Endothelial cell of umbilical vein (primary cell): ENCODE data around the gene CDH2. TPM values are rescaled to one million over a fixed set of nuclear protein-coding genes. Genes with fewer than 3 reads are reported as not detected.

Experiments
- BruUV-seq: library from RNA; stranded (reverse); fragments of 400-500 nt; replicated peaks from 2 replicates; lab custom pipeline; 2021; lab: Mats Ljungman, UMichigan
- CTCF ChIA-PET: fragments of 300-600, 350-600 bp; sonication (Branson Sonifier 250); formaldehyde crosslinking; loops from one replicate; lab custom pipeline; 2021; ENCODE audit warnings: antibody characterized with exemption, inconsistent platforms; lab: Charles Lee
- POLR2A ChIA-PET: fragments of 300-600, 350-600 bp; sonication (Branson Sonifier 250); formaldehyde crosslinking; loops from one replicate; lab custom pipeline; 2021; ENCODE audit warnings: antibody characterized with exemption, inconsistent platforms; lab: Charles Lee
- DNase-seq: peaks from one replicate; pipeline ENCODE4 v3.0.0-alpha.2; 2011; ENCODE audit warnings: low read depth, low spot score
- FAIRE-seq: peaks from 2 replicates; lab custom pipeline; 2011; peaks lifted over from hg19 to GRCh38; lab: Jason Lieb, UNC
- H2AFZ ChIP-seq: 2 replicates; pipeline ENCODE4 v1.6.0; 2012; ENCODE audit warnings: low read depth, low read length, control low read depth, inconsistent platforms
- H3K27ac ChIP-seq: 2 replicates; pipeline ENCODE4 v1.5.1; 2011; ENCODE audit warnings: low read depth, mild to moderate bottlenecking, control low read depth, low read length, moderate library complexity; ENCODE audit not compliant: insufficient read depth
- H3K27me3 ChIP-seq, 2 experiments: 2 replicates each; pipeline versions ENCODE4 v1.6.0 to v1.6.1; 2011; ENCODE audit warnings: low read length in 2 of 2, mixed read lengths in 1 of 2; ENCODE audit not compliant: control insufficient read depth in 2 of 2, insufficient read depth in 2 of 2
- H3K36me3 ChIP-seq, 2 experiments: 2 replicates in 1 of 2; 3 replicates in 1 of 2; pipeline ENCODE4 v1.5.1; 2011; ENCODE audit warnings: low read length in 2 of 2, mild to moderate bottlenecking in 1 of 2, moderate library complexity in 1 of 2; ENCODE audit not compliant: control insufficient read depth in 2 of 2, insufficient read depth in 2 of 2; ENCODE audit errors: extremely low read depth in 1 of 2
- H3K4me1 ChIP-seq: 3 replicates; pipeline ENCODE4 v1.5.1; 2011; ENCODE audit warnings: mild to moderate bottlenecking, low read length; ENCODE audit not compliant: control insufficient read depth, insufficient read depth; ENCODE audit errors: extremely low read depth
- H3K4me2 ChIP-seq: 2 replicates; pipeline ENCODE4 v1.6.1; 2011; ENCODE audit warnings: low read length, control low read depth, mixed read lengths; ENCODE audit not compliant: insufficient read depth
- H3K4me3 ChIP-seq, 3 experiments: fragments of 200-600 bp in 1 of 3; sonication (generic), shearing (Covaris generic) in 1 of 3; replicated peaks in 1 of 3; 2 replicates each; pipeline ENCODE4 v1.5.1; 2011 to 2016; ENCODE audit warnings: control low read depth in 3 of 3, low read length in 3 of 3, mild to moderate bottlenecking in 2 of 3, inconsistent platforms in 1 of 3, low read depth in 1 of 3, moderate library complexity in 1 of 3; ENCODE audit not compliant: insufficient read depth in 1 of 3
- H3K79me2 ChIP-seq: 2 replicates; pipeline ENCODE4 v1.6.0; 2012; ENCODE audit warnings: low read length, inconsistent platforms; ENCODE audit not compliant: control insufficient read depth, insufficient read depth
- H3K9ac ChIP-seq: replicated peaks from 2 replicates; pipeline ENCODE3; 2011; ENCODE audit warnings: low read length, control low read depth; ENCODE audit not compliant: insufficient read depth; ENCODE audit errors: extremely low read depth
- H3K9me1 ChIP-seq: replicated peaks from 3 replicates; pipeline ENCODE4 v1.6.0; 2011; ENCODE audit warnings: mild to moderate bottlenecking, low read length; ENCODE audit not compliant: control insufficient read depth, insufficient read depth; ENCODE audit errors: extremely low read depth
- H3K9me3 ChIP-seq: replicated peaks from 2 replicates; pipeline ENCODE4 v1.5.1; 2012; ENCODE audit warnings: low read length, inconsistent platforms; ENCODE audit not compliant: control insufficient read depth, insufficient read depth
- H4K20me1 ChIP-seq: replicated peaks from 2 replicates; pipeline ENCODE3; 2011; ENCODE audit warnings: mild to moderate bottlenecking, low read length; ENCODE audit not compliant: control insufficient read depth, insufficient read depth; ENCODE audit errors: extremely low read depth
- CTCF ChIP-seq, 2 donors: IDR thresholded peaks; 1 replicate in 1 of 2; 2 replicates in 1 of 2; pipeline ENCODE4 v1.5.1; 2011; ENCODE audit warnings: low read length in 2 of 2, mild to moderate bottlenecking in 2 of 2, moderate library complexity in 2 of 2, control low read depth in 1 of 2, inconsistent platforms in 1 of 2, low read depth in 1 of 2; ENCODE audit not compliant: insufficient read depth in 1 of 2; ENCODE audit errors: extremely low read depth in 1 of 2
- EZH2 ChIP-seq: IDR thresholded peaks from 2 replicates; pipeline ENCODE4 v1.6.1; 2012; ENCODE audit warnings: borderline replicate concordance, low read depth, mild to moderate bottlenecking, moderate library complexity, low read length, inconsistent platforms; ENCODE audit not compliant: severe bottlenecking
- GATA2 ChIP-seq: IDR thresholded peaks from 2 replicates; pipeline ENCODE4 v1.7.0; 2011; ENCODE audit warnings: low read depth, mild to moderate bottlenecking, moderate library complexity, mixed read lengths, low read length; ENCODE audit not compliant: insufficient read length, insufficient read depth
- POLR2A ChIP-seq: IDR thresholded peaks from 2 replicates; pipeline ENCODE4 v1.6.1; 2012; ENCODE audit warnings: low read depth, mild to moderate bottlenecking, control low read depth, low read length
- POLR2AphosphoS5 ChIP-seq: IDR thresholded peaks from 2 replicates; pipeline ENCODE4 v1.6.1; 2012; ENCODE audit warnings: low read depth, mild to moderate bottlenecking, control low read depth, low read length, moderate library complexity; ENCODE audit not compliant: insufficient read depth
- dilution Hi-C: fragments of 300-500 bp; cut with MboI; formaldehyde crosslinking; loops from one replicate; pipeline ENCODE4 v1.15.0; 2019; ENCODE audit warnings: low sequenced_read_pairs; ENCODE audit not compliant: extremely low pct_ligation_motif_present
- intact Hi-C: fragments of 100-400 bp; cut with micrococcal nuclease; formaldehyde crosslinking; loops from one replicate; pipeline ENCODE4 v1.10.0; 2022
- polyA plus RNA-seq, 4 experiments: library from polyadenylated mRNA; depleted of rRNA in 3 of 4; stranded (reverse) in 3 of 4; unstranded in 1 of 4; fragments of >200 nt; gene quantifications; 2 replicates each; pipeline versions ENCODE4 v1.2.1 to v1.2.3, GENCODE V29; 2011 to 2012; ENCODE audit warnings: missing spikeins in 1 of 4
- total RNA-seq: library from RNA; stranded (reverse); gene quantifications from 2 replicates; pipeline ENCODE4 v1.2.3, GENCODE V29; 2021

Gene CDH2
- total and polyA plus RNA-seq, 2 donors (not counting 3 experiments of a cell fraction or from before 2014, with no cell fraction given), result 37.6 to 59.5 TPM

- Histone ChIP-seq H3K4me1 (peaks cover 49% of the 10 kb centered on the region), H3K4me3 (no peak overlapping the region), H3K27ac (no peak overlapping the region), H3K79me2 (peaks cover 21% of the 10 kb centered on the region), H3K9me1 (no peaks in the 10 kb centered on the region), H3K36me3 (no peaks in the 10 kb centered on the region), H2AFZ (no peak overlapping the region), H4K20me1 (no peaks in the 10 kb centered on the region), H3K4me2 (no peak overlapping the region), H3K9ac (no peak overlapping the region), H3K9me3 (no peaks in the 10 kb centered on the region), H3K27me3 (no peaks in the 10 kb centered on the region)
- intact Hi-C loops (loop anchor here (2.0 to 10.0 kb wide), 3 partner anchors 63 to 269 kb away; partner anchors contain the start of gene CDH2), dilution Hi-C loops (no loop called here)
- POLR2A ChIA-PET, result no interaction called here
- no TSS peak for BruUV-seq
- FAIRE-seq, result no peak
- no peak for DNase-seq
- CTCF ChIA-PET, result interaction anchor here (2.2 kb wide), 1 partner anchor 9 kb away, joined by 8 read pairs; no protein-coding TSS in a partner anchor
- TF ChIP-seq CTCF (IDR thresholded peaks at IDR 0.05; ENCODE audit: extremely low read depth in 1 of 2, insufficient read depth in 1 of 2, low read depth in 1 of 2, low read length in 2 of 2) (no peak), POLR2AphosphoS5 (no peak), POLR2A (no peak), GATA2 (no peak), EZH2 (no peak)
Observed at GRCh38 chr18:28113271-28114029, 63.5 kb downstream of the CDH2 start.
